ENCODE results near the gene NOTO. TPM values are rescaled to one million over a fixed set of nuclear protein-coding genes. Genes with fewer than 3 reads are reported as not detected.

The NOTO gene
- total and polyA plus RNA-seq, 10 of the 15 experiments (the other 5 are each of a cell fraction or from before 2014, with no cell fraction given) = not detected

DNA sequence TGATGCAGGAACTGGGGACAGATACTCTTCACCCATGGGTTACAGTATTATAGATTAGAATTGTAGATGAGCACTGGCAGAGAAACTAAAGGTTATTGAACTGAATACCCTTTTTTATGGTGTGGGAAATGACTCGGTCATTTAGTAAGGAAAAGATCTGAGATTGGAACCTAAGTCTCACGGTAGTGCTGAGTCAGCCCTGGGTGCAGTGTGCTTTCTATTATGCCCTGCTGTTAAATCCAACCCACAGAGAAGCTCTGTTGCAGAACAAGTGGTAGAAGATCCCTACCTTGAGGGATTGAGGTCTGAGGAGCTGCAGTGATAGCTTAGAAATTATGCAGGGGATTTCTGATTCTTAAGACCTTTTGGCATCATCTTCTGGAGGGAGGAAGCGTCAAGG, 44.5 kb downstream of the NOTO start:
- in situ Hi-C loops (cut with MboI) = no loop called here
- CTCF ChIA-PET = interaction anchor here (1.6 kb wide), 1 partner anchor 11 kb away, joined by 6 read pairs; no protein-coding TSS in a partner anchor
- POLR2A ChIA-PET = interaction anchor here (1.0 kb wide), 1 partner anchor 8 kb away, joined by 3 read pairs; no protein-coding TSS in a partner anchor
- TF ChIP-seq NFIC (IDR thresholded peaks at IDR 0.05; ENCODE audit: low read depth, low read length) = no peak
- TF ChIP-seq ZNF207 (IDR thresholded peaks at IDR 0.05; ENCODE audit: borderline replicate concordance) = no peak
- no peak for TF ChIP-seq CHD2 (IDR thresholded peaks at IDR 0.05; ENCODE audit: borderline replicate concordance, low read depth, low read length)
- TF ChIP-seq MTA3 (IDR thresholded peaks at IDR 0.05; ENCODE audit: borderline replicate concordance, low read length) = no peak
- TF ChIP-seq, protein P1, sequence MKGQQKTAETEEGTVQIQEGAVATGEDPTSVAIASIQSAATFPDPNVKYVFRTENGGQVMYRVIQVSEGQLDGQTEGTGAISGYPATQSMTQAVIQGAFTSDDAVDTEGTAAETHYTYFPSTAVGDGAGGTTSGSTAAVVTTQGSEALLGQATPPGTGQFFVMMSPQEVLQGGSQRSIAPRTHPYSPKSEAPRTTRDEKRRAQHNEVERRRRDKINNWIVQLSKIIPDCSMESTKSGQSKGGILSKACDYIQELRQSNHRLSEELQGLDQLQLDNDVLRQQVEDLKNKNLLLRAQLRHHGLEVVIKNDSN (IDR thresholded peaks at IDR 0.05; ENCODE audit: borderline replicate concordance, extremely low read length, insufficient read depth, low read depth, low read length) = no peak
- TF ChIP-seq ZBED1 (IDR thresholded peaks at IDR 0.05; ENCODE audit: borderline replicate concordance) = no peak
- TF ChIP-seq NFYB (IDR thresholded peaks at IDR 0.05; ENCODE audit: insufficient read depth, low read depth, low read length) = no peak
- TF ChIP-seq, protein P2, sequence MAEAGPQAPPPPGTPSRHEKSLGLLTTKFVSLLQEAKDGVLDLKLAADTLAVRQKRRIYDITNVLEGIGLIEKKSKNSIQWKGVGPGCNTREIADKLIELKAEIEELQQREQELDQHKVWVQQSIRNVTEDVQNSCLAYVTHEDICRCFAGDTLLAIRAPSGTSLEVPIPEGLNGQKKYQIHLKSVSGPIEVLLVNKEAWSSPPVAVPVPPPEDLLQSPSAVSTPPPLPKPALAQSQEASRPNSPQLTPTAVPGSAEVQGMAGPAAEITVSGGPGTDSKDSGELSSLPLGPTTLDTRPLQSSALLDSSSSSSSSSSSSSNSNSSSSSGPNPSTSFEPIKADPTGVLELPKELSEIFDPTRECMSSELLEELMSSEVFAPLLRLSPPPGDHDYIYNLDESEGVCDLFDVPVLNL (IDR thresholded peaks at IDR 0.05; ENCODE audit: low read depth, low read length) = no peak
- no peak for TF ChIP-seq SUPT20H (IDR thresholded peaks at IDR 0.05; ENCODE audit: borderline replicate concordance, control insufficient read depth, low read depth, low read length)
- no peak for TF ChIP-seq SUZ12 (IDR thresholded peaks at IDR 0.05; ENCODE audit: unreplicated experiment)
- TF ChIP-seq, protein P3, sequence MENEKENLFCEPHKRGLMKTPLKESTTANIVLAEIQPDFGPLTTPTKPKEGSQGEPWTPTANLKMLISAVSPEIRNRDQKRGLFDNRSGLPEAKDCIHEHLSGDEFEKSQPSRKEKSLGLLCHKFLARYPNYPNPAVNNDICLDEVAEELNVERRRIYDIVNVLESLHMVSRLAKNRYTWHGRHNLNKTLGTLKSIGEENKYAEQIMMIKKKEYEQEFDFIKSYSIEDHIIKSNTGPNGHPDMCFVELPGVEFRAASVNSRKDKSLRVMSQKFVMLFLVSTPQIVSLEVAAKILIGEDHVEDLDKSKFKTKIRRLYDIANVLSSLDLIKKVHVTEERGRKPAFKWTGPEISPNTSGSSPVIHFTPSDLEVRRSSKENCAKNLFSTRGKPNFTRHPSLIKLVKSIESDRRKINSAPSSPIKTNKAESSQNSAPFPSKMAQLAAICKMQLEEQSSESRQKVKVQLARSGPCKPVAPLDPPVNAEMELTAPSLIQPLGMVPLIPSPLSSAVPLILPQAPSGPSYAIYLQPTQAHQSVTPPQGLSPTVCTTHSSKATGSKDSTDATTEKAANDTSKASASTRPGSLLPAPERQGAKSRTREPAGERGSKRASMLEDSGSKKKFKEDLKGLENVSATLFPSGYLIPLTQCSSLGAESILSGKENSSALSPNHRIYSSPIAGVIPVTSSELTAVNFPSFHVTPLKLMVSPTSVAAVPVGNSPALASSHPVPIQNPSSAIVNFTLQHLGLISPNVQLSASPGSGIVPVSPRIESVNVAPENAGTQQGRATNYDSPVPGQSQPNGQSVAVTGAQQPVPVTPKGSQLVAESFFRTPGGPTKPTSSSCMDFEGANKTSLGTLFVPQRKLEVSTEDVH (IDR thresholded peaks at IDR 0.05; ENCODE audit: low read depth, partially characterized antibody) = no peak
- TF ChIP-seq TCF12 (IDR thresholded peaks at IDR 0.05; ENCODE audit: low read depth, low read length) = no peak
- TF ChIP-seq SRF (IDR thresholded peaks at IDR 0.05; ENCODE audit: low read depth in 2 of 2, low read length in 2 of 2) = no peak
- TF ChIP-seq KDM1A (IDR thresholded peaks at IDR 0.05; ENCODE audit: borderline replicate concordance) = no peak
- TF ChIP-seq, protein P4, sequence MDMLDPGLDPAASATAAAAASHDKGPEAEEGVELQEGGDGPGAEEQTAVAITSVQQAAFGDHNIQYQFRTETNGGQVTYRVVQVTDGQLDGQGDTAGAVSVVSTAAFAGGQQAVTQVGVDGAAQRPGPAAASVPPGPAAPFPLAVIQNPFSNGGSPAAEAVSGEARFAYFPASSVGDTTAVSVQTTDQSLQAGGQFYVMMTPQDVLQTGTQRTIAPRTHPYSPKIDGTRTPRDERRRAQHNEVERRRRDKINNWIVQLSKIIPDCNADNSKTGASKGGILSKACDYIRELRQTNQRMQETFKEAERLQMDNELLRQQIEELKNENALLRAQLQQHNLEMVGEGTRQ (IDR thresholded peaks at IDR 0.05; ENCODE audit: borderline replicate concordance, low read depth, low read length) = no peak
- no peak for TF ChIP-seq STAT3 (IDR thresholded peaks at IDR 0.05; ENCODE audit: low read depth, low read length)
- TF ChIP-seq NFYA (IDR thresholded peaks at IDR 0.05; ENCODE audit: borderline replicate concordance, low read depth, low read length) = no peak

More for the DNA sequence above, 44.5 kb downstream of the NOTO start:
- no peak overlapping the region for H3K4me3 ChIP-seq
- H3K27me3 ChIP-seq (replicated peaks in 1 of 2; ENCODE audit: control insufficient read depth in 2 of 2, insufficient read depth in 2 of 2, low read length in 1 of 2) = no peaks in the 10 kb centered on the region
- ChIA-PET SMC1A (ENCODE audit: uncharacterized antibody, unreplicated experiment) (no interaction called here), RAD21 (ENCODE audit: unreplicated experiment) (interaction anchor here (1.3 kb wide), 1 partner anchor 32 kb away, joined by 4 read pairs; no protein-coding TSS in a partner anchor)
- no peak overlapping the region for H3K4me2 ChIP-seq (ENCODE audit: control insufficient read depth, insufficient read depth)
- 94% methylated on average over 3 of the region's 3 CpGs for WGBS (ENCODE audit: insufficient coverage, insufficient replicate concordance, low lambda C conversion rate, missing lambda C conversion rate)
- no TSS peak for BruUV-seq (replicated peaks)
- H2AFZ ChIP-seq (ENCODE audit: control insufficient read depth, low read depth, low read length) = no peak overlapping the region
- peaks cover 38 to 54% of the 10 kb centered on the region in 2 experiments for H3K36me3 ChIP-seq (ENCODE audit: control insufficient read depth in 2 of 2, insufficient read depth in 2 of 2, low read length in 1 of 2)
- H4K20me1 ChIP-seq (ENCODE audit: control insufficient read depth, insufficient read depth) = no peaks in the 10 kb centered on the region; the same call in 1 of the 2 replicates
- peaks cover 4% of the 10 kb centered on the region for H3K79me2 ChIP-seq (ENCODE audit: control insufficient read depth, insufficient read depth, low read length)
- intact Hi-C loops (cut with micrococcal nuclease; ENCODE audit: unreplicated experiment) = no loop called here
- no peak overlapping the region for H3K9ac ChIP-seq (ENCODE audit: control insufficient read depth, insufficient read depth, low read length)
- DNase-seq (ENCODE audit: low read depth, low spot score) (no peak), FAIRE-seq (no peak), ATAC-seq (no peak)
- H3K27ac ChIP-seq (ENCODE audit: control insufficient read depth, insufficient read depth) = no peak overlapping the region
- no peaks in the 10 kb centered on the region for H3K9me3 ChIP-seq (replicated peaks; ENCODE audit: control insufficient read depth, insufficient read depth, low read length)
- no peaks in the 10 kb centered on the region for H3K4me1 ChIP-seq (ENCODE audit: control insufficient read depth, insufficient read depth, low read length)

All from GM12878 (cell line).